ENCODE results near the gene MAGI1.

DNA sequence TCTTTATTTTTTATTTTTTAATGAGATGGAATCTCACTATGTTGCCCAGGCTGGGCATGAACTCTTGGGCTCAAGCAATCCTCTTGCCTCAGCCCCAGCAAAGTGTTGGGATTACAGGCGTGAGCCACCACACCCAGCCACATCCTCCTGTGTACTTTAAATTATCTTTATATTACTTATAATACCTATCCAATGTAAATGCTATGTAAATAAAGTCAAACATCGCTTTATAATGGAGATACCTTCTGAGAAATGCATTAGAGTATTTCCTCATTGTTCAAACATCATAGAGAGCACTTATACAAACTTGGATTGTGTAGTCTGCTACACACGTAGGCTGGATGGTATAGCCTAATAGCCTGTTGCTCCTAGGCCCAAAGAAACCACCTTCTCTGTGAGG is 41.4 kb upstream of the MAGI1 start:
- TF ChIP-seq, protein P1, sequence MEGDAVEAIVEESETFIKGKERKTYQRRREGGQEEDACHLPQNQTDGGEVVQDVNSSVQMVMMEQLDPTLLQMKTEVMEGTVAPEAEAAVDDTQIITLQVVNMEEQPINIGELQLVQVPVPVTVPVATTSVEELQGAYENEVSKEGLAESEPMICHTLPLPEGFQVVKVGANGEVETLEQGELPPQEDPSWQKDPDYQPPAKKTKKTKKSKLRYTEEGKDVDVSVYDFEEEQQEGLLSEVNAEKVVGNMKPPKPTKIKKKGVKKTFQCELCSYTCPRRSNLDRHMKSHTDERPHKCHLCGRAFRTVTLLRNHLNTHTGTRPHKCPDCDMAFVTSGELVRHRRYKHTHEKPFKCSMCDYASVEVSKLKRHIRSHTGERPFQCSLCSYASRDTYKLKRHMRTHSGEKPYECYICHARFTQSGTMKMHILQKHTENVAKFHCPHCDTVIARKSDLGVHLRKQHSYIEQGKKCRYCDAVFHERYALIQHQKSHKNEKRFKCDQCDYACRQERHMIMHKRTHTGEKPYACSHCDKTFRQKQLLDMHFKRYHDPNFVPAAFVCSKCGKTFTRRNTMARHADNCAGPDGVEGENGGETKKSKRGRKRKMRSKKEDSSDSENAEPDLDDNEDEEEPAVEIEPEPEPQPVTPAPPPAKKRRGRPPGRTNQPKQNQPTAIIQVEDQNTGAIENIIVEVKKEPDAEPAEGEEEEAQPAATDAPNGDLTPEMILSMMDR (IDR thresholded peaks at IDR 0.05), result no peak
- TF ChIP-seq EZH2 (IDR thresholded peaks at IDR 0.05; ENCODE audit: borderline replicate concordance, insufficient read depth, low read depth, low read length, poor library complexity, severe bottlenecking), result no peak
